Nephron (organoid): ENCODE data around the gene PDP2.
"Not testable (repeated sequence)": the region's sequence is repeated elsewhere in the genome, so short reads cannot be mapped to it uniquely, and the experiment has no call there.

Experiments
- H3K27ac Mint-ChIP-seq, 3 experiments: 2 replicates each; pipeline ENCODE4 v1.8.0; 2020; ENCODE audit warnings: mixed read lengths in 3 of 3, mild to moderate bottlenecking in 2 of 3, moderate library complexity in 1 of 3
- H3K27me3 Mint-ChIP-seq: 2 replicates; pipeline ENCODE4 v1.8.0; 2021; ENCODE audit warnings: low read depth, mild to moderate bottlenecking, moderate library complexity, mixed read lengths
- H3K36me3 Mint-ChIP-seq: 2 replicates; pipeline ENCODE4 v1.8.0; 2020; ENCODE audit warnings: low read depth, mixed read lengths
- H3K4me1 Mint-ChIP-seq: 2 replicates; pipeline ENCODE4 v1.8.0; 2020; ENCODE audit warnings: mixed read lengths
- H3K4me3 Mint-ChIP-seq, 3 experiments: 2 replicates each; pipeline ENCODE4 v1.8.0; 2020; ENCODE audit warnings: mild to moderate bottlenecking in 3 of 3, mixed read lengths in 3 of 3, moderate library complexity in 2 of 3
- H3K9me3 Mint-ChIP-seq: 2 replicates; pipeline ENCODE4 v1.8.0; 2020; ENCODE audit warnings: mixed read lengths
- TF ChIP-seq, protein P1 (sequence below), 3 experiments: fragments of 200-600 bp; sonication (generic); IDR thresholded peaks; one replicate each; pipeline ENCODE4 v1.5.0; 2021; ENCODE audit warnings: antibody characterized with exemption in 3 of 3; ENCODE audit not compliant: unreplicated experiment in 3 of 3

PDP2 gene

DNA sequence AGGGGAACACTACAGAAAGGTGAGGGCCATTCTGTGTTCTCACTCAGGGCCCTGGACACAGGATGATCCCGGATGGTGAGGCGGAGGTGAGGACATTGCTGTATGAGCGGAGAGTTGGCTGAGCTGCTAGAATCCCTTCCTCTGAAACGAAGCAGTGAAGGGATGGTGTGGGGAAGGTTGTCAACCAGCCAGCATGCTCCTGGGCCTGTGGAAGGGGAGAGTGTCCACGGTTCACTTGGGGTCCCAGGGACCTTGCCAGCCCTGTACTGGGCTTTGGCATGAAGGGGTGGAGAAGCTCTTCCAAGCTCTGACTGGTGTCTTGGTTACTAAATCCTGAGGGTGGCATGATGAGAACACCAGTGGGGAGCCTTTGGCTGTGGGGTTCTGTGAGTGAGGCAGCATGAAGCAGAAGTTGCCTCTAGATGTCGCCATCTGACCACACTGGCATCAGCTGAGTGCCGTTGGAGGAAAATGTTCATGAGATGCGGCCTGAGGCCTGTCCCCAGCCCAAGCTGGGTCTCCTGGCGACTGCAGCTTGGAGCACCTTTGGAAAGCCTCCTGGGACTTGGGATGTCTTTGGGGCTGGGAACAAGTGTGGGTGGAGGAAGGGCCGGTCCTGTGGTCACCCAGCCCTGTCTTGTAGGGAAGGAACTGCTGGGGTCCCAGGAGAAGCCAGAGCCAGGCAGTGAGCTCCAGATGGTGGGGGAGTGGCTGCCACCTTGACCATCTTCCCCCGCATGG lies 14.8 kb downstream of the PDP2 start:
- peak overlapping the region in 1 of 3 experiments; percentile 32 for H3K27ac Mint-ChIP-seq
- no peak overlapping the region for H3K4me3 Mint-ChIP-seq
- peaks cover 19% of the 10 kb centered on the region for H3K4me1 Mint-ChIP-seq
- no peaks in the 10 kb centered on the region for H3K9me3 Mint-ChIP-seq
- H3K36me3 Mint-ChIP-seq, result no peaks in the 10 kb centered on the region
- H3K27me3 Mint-ChIP-seq, result no peaks in the 10 kb centered on the region
- TF ChIP-seq, protein P1, sequence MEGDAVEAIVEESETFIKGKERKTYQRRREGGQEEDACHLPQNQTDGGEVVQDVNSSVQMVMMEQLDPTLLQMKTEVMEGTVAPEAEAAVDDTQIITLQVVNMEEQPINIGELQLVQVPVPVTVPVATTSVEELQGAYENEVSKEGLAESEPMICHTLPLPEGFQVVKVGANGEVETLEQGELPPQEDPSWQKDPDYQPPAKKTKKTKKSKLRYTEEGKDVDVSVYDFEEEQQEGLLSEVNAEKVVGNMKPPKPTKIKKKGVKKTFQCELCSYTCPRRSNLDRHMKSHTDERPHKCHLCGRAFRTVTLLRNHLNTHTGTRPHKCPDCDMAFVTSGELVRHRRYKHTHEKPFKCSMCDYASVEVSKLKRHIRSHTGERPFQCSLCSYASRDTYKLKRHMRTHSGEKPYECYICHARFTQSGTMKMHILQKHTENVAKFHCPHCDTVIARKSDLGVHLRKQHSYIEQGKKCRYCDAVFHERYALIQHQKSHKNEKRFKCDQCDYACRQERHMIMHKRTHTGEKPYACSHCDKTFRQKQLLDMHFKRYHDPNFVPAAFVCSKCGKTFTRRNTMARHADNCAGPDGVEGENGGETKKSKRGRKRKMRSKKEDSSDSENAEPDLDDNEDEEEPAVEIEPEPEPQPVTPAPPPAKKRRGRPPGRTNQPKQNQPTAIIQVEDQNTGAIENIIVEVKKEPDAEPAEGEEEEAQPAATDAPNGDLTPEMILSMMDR (IDR thresholded peaks at IDR 0.05; ENCODE audit: unreplicated experiment in 3 of 3), result peak; percentile 79 to 91 (median 88)

DNA sequence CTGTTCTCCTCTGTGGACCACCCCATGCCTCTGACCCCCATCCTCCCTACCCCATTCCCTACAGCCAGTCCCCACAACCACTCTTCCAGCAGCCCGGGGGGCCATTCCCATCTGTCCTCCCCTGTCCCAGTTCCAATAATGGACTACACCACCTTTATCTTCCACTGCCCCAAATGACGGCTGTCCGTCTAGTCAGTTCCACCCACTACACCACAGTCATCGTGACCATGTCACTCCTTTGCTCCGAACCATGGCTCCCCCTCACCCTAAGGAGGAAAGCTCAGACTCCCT lies 15.3 kb downstream of the PDP2 start:
- TF ChIP-seq, protein P1 (IDR thresholded peaks at IDR 0.05; ENCODE audit: unreplicated experiment in 3 of 3), result no peak
- Mint-ChIP-seq H3K27ac (no peak overlapping the region), H3K9me3 (no peaks in the 10 kb centered on the region), H3K27me3 (no peaks in the 10 kb centered on the region), H3K36me3 (no peaks in the 10 kb centered on the region), H3K4me1 (peaks cover 24% of the 10 kb centered on the region), H3K4me3 (no peak overlapping the region)

DNA sequence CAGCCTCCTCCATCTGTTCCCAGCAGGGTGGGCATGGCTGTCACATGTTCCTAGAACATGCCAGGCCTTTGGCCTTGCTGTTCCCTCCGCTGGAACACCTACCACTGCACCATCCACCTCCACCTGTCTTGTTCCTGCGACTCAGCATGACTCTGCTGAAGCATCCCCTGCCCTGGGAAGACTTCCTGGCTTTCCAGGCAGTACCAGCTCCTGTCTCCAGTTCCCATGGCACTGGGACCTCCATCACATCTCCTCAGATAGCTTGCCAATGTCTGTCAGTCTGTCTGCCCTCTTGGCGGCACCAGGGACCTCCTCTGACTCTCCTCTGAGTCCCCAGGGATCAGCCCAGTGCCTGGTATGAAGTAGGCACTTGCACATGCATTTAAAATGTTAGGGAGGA lies 15.7 kb downstream of the PDP2 start:
- Mint-ChIP-seq H3K9me3 (no peaks in the 10 kb centered on the region), H3K36me3 (no peaks in the 10 kb centered on the region), H3K4me1 (peaks cover 27% of the 10 kb centered on the region), H3K27ac (no peak overlapping the region), H3K27me3 (no peaks in the 10 kb centered on the region), H3K4me3 (no peak overlapping the region)
- TF ChIP-seq, protein P1 (IDR thresholded peaks at IDR 0.05; ENCODE audit: unreplicated experiment in 3 of 3), result no peak

DNA sequence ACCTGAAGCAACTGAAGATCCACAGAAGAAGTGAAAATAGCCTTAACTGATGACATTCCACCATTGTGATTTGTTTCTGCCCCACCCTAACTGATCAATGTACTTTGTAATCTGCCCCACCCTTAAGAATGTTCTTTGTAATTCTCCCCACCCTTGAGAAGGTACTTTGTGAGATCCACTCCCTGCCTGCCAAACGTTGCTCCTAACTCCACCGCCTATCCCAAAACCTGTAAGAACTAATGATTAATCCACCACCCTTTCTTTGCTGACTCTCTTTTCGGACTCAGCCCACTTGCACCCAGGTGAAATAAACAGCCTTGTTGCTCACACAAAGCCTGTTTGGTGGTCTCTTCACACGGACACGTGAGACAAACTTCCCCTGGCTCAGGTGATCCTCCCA lies 16.4 kb downstream of the PDP2 start:
- H3K27ac Mint-ChIP-seq, H3K9me3 Mint-ChIP-seq, H3K4me3 Mint-ChIP-seq, H3K27me3 Mint-ChIP-seq, H3K36me3 Mint-ChIP-seq: not testable (repeated sequence)
- H3K4me1 Mint-ChIP-seq, result peaks cover 30% of the 10 kb centered on the region

DNA sequence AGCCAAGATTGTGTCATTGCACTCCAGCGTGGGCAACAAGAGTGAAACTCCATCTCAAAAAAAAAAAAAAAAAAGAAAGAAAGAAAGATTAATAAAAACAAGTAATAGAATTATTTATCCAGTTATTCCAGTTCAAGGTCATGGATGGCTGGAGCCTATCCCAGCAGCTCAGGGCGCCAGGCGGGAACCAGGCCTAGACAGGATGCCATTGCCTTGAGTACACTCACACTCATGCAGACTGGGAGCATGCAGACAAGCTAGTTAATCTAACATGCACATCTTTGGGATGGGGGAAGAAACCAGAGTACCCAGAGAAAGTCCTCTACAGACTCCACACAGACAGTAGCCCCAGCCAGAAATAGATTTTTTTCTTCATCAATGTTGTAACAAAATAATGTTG lies 17.9 kb downstream of the PDP2 start:
- peak overlapping the region; percentile 78 to 85 (median 82) for H3K27ac Mint-ChIP-seq
- H3K36me3 Mint-ChIP-seq, result no peaks in the 10 kb centered on the region
- no peaks in the 10 kb centered on the region for H3K9me3 Mint-ChIP-seq
- no peaks in the 10 kb centered on the region for H3K27me3 Mint-ChIP-seq
- peak overlapping the region in 2 of 3 experiments; percentile 20 to 37 for H3K4me3 Mint-ChIP-seq
- peaks cover 40% of the 10 kb centered on the region for H3K4me1 Mint-ChIP-seq
- TF ChIP-seq, protein P1 (IDR thresholded peaks at IDR 0.05; ENCODE audit: unreplicated experiment in 3 of 3), result no peak

DNA sequence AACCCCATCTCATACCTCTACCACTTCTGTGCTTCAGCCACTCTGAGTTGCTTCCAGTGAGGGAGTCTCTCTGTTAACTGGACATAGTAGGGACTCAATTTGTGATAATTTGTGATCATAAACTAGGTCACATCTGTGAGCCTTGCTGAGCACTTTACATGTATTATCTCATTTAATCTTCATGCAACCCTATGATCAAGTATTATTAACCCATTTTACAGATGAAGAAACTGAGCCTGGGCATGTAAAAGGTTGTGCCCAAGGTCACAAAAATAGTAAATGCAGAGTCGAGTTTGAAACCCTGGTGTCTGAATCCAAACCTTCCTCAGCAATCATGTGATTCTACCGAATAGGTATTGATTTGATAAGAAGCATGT lies 18.6 kb downstream of the PDP2 start:
- Mint-ChIP-seq H3K4me3 (no peak overlapping the region), H3K4me1 (peaks cover 40% of the 10 kb centered on the region), H3K27ac (peak overlapping the region; percentile 82 to 91 (median 85)), H3K9me3 (no peaks in the 10 kb centered on the region), H3K27me3 (no peaks in the 10 kb centered on the region), H3K36me3 (no peaks in the 10 kb centered on the region)
- TF ChIP-seq, protein P1 (IDR thresholded peaks at IDR 0.05; ENCODE audit: unreplicated experiment in 3 of 3), result no peak
